Esophagus squamous epithelium (tissue), 5 donors: ENCODE results near the gene BTG2. TPM values are rescaled to one million over a fixed set of nuclear protein-coding genes. Genes with fewer than 3 reads are reported as not detected.
"Not testable (repeated sequence)": the region's sequence is repeated elsewhere in the genome, so short reads cannot be mapped to it uniquely, and the experiment has no call there.

ENCODE experiments used
- DNase-seq: peaks from one replicate; lab custom pipeline; 2025; lab: John Stamatoyannopoulos, UW
- H3K27ac ChIP-seq, 4 donors: fragments of 200-600 bp; sonication (generic); one replicate each; pipeline ENCODE4 v1.5.1; 2016 to 2019; ENCODE audit warnings: mild to moderate bottlenecking in 1 of 4
- H3K27me3 ChIP-seq, 4 donors: fragments of 200-600 bp; sonication (generic); 1 replicate in 3 of 4; 2 replicates in 1 of 4; pipeline versions ENCODE4 v1.5.1 to v1.6.0; 2017 to 2021; ENCODE audit warnings: antibody characterized with exemption in 1 of 4
- H3K36me3 ChIP-seq, 3 donors: fragments of 200-600 bp; sonication (generic); one replicate each; pipeline ENCODE4 v1.5.1; 2016 to 2019
- H3K4me1 ChIP-seq, 3 donors: fragments of 200-600 bp; sonication (generic); one replicate each; pipeline ENCODE4 v1.5.1; 2017 to 2019
- H3K4me3 ChIP-seq, 4 donors: fragments of 200-600 bp; sonication (generic); 1 replicate in 3 of 4; 2 replicates in 1 of 4; pipeline ENCODE4 v1.5.1; 2016 to 2019; ENCODE audit warnings: mild to moderate bottlenecking in 2 of 4, moderate library complexity in 1 of 4
- H3K9me3 ChIP-seq, 3 donors: fragments of 200-600 bp; sonication (generic); one replicate each; pipeline ENCODE4 v1.5.1; 2016 to 2019
- POLR2A ChIP-seq, 4 donors: fragments of 450-650 bp; IDR thresholded peaks; one replicate each; pipeline ENCODE4 v1.6.1; 2017; ENCODE audit warnings: antibody characterized with exemption in 4 of 4, mild to moderate bottlenecking in 4 of 4, moderate library complexity in 3 of 4
- WGBS, 2 donors: methylation state at CpG; one replicate each; pipeline ENCODE4 v1.1.5; 2018; 5-methylcytosine and 5-hydroxymethylcytosine counted together
- intact Hi-C: fragments of 100-400 bp; cut with DNase I; formaldehyde crosslinking; loops from one replicate; pipeline ENCODE4 v1.15.0; 2022
- total RNA-seq, 4 donors: library from RNA; depleted of rRNA; stranded (reverse); fragments of >200 nt; gene quantifications; one replicate each; pipeline ENCODE4 v1.1.0, GENCODE V29; 2016
- TF ChIP-seq, protein P1 (sequence below), 6 experiments: fragments of 450-650 bp in 4 of 6; fragments of 200-600 bp in 2 of 6; sonication (generic) in 2 of 6; IDR thresholded peaks; one replicate each; pipeline ENCODE4 v1.5.1; 2016 to 2019; ENCODE audit warnings: antibody characterized with exemption in 6 of 6, mild to moderate bottlenecking in 4 of 6, moderate library complexity in 4 of 6
- donor health status: DM: yes; HTN: yes; CAD: no.

Gene BTG2
- total RNA-seq, 4 donors from 2014 or later, result 29.7 to 46.2 (median 41.3) TPM

DNA sequence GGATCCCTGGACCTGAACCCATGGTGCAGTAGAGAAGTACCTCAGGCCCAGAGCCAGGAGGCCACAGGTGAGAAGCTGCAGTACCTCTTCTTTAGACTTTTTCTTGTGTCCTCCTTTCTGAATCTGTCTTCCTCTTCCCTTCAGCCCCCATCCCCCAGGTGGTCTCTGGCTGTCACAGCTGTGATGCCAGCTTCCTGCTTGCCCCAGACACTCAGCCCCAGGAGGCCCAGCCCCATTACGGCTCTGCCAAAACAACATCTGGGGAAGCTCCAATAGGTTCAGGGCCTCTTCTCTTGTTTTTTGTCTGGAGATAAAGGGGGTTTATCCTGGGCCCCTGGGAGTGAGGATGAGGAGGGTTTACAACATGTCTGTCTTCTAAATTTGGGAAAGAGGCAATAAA, 9.5 kb upstream of the BTG2 start:
- Histone ChIP-seq H3K9me3 (no peaks in the 10 kb centered on the region), H3K27me3 (no peaks in the 10 kb centered on the region), H3K27ac (no peak overlapping the region), H3K36me3 (no peaks in the 10 kb centered on the region), H3K4me3 (no peak overlapping the region), H3K4me1 (peaks cover 4 to 19% (median 9%) of the 10 kb centered on the region in 3 donors)
- 46 to 100% methylated on average over 1 of the region's 1 CpG for whole genome bisulfite sequencing, 2 donors
- intact Hi-C loops, result no loop called here
- TF ChIP-seq, protein P1, sequence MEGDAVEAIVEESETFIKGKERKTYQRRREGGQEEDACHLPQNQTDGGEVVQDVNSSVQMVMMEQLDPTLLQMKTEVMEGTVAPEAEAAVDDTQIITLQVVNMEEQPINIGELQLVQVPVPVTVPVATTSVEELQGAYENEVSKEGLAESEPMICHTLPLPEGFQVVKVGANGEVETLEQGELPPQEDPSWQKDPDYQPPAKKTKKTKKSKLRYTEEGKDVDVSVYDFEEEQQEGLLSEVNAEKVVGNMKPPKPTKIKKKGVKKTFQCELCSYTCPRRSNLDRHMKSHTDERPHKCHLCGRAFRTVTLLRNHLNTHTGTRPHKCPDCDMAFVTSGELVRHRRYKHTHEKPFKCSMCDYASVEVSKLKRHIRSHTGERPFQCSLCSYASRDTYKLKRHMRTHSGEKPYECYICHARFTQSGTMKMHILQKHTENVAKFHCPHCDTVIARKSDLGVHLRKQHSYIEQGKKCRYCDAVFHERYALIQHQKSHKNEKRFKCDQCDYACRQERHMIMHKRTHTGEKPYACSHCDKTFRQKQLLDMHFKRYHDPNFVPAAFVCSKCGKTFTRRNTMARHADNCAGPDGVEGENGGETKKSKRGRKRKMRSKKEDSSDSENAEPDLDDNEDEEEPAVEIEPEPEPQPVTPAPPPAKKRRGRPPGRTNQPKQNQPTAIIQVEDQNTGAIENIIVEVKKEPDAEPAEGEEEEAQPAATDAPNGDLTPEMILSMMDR (IDR thresholded peaks at IDR 0.05), result no peak
- no peak for TF ChIP-seq POLR2A (IDR thresholded peaks at IDR 0.05)
- no peak for DNase-seq

GRCh38 chr1:203296460-203297073, 8.8 kb upstream of the BTG2 start:
- DNase-seq, result no peak
- 87 to 90% methylated on average over 2 to 5 of the region's 7 CpGs for WGBS, 2 donors
- Histone ChIP-seq H3K4me1 (peaks cover 0 to 19% (median 7%) of the 10 kb centered on the region in 3 donors), H3K27me3 (no peaks in the 10 kb centered on the region), H3K9me3 (no peaks in the 10 kb centered on the region), H3K4me3 (no peak overlapping the region), H3K36me3 (no peaks in the 10 kb centered on the region), H3K27ac (no peak overlapping the region)
- no peak for TF ChIP-seq POLR2A (IDR thresholded peaks at IDR 0.05)
- TF ChIP-seq, protein P1 (IDR thresholded peaks at IDR 0.05), result no peak
- intact Hi-C loops, result no loop called here

DNA sequence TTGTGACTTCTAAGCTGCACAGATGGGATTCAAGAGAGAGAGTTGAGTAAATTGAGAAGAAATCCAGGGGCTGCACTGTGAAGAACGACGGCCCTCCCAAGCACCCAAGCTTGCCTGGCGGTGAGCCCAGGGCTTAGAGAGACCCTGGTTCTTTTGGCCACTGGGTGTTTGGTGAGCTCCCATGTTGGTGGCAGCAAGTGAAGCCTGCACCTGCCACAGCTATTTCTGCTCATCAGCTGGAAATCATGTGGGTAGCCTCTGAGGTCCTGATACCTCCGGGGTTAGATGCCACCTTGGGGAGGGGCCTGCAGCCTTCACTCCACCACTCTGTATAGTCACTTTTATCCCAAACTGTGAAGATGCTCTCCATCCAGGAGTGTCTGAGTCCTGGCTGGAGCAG, 6.2 kb upstream of the BTG2 start:
- peaks cover under 1 to 32% (median 6%) of the 10 kb centered on the region in 3 donors for H3K4me1 ChIP-seq
- H3K4me3 ChIP-seq, result no peak overlapping the region
- H3K27ac ChIP-seq, result peak overlapping the region in 1 of 4 donors; percentile 20
- intact Hi-C loops, result no loop called here
- no peaks in the 10 kb centered on the region for H3K36me3 ChIP-seq
- H3K27me3 ChIP-seq, result no peaks in the 10 kb centered on the region
- DNase-seq, result no peak
- no peaks in the 10 kb centered on the region for H3K9me3 ChIP-seq
- TF ChIP-seq, protein P1 (IDR thresholded peaks at IDR 0.05), result no peak
- no peak for TF ChIP-seq POLR2A (IDR thresholded peaks at IDR 0.05)
- WGBS, 2 donors, result 80 to 92% methylated on average over 2 to 4 of the region's 4 CpGs

DNA sequence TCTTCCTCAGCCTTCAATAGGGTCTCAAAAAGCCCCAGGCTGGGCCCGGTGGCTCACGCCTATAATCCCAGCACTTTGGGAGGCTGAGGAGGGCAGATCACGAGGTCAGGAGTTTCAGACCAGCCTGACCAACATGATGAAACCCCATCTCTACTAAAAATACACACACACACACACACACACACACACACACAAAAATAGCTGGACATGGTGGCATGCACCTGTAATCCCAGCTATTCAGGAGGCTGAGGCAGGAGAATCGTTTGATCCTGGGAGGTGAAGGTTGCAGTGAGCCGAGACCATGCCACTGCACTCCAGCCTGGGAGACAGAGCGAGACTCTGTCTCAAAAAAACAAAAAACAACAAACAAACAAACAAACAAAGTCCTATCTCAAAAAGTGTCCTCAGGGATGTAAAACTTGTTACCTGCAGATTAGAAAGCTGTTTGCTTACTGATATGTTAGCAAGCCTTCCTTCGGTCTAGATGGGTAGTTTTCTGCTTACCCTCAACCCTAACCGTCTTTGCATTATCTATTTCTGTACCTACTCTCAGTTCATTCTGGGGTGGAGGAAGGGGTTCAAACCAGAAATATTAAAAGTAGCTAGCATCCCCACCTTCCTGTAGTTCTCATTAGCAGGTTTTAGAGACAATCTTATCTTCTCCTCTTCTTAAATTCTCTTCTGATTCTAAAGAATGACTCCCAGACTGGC, 5.4 kb upstream of the BTG2 start:
- H3K9me3 ChIP-seq, intact Hi-C loops, DNase-seq, H3K4me3 ChIP-seq, H3K36me3 ChIP-seq, H3K27me3 ChIP-seq: not testable (repeated sequence)
- 81 to 82% methylated on average over 6 to 8 of the region's 8 CpGs for WGBS, 2 donors
- H3K4me1 ChIP-seq, result peaks cover 7 to 39% (median 10%) of the 10 kb centered on the region in 3 donors
- H3K27ac ChIP-seq, result peak overlapping the region in 2 of 4 donors; percentile 72 to 76

DNA sequence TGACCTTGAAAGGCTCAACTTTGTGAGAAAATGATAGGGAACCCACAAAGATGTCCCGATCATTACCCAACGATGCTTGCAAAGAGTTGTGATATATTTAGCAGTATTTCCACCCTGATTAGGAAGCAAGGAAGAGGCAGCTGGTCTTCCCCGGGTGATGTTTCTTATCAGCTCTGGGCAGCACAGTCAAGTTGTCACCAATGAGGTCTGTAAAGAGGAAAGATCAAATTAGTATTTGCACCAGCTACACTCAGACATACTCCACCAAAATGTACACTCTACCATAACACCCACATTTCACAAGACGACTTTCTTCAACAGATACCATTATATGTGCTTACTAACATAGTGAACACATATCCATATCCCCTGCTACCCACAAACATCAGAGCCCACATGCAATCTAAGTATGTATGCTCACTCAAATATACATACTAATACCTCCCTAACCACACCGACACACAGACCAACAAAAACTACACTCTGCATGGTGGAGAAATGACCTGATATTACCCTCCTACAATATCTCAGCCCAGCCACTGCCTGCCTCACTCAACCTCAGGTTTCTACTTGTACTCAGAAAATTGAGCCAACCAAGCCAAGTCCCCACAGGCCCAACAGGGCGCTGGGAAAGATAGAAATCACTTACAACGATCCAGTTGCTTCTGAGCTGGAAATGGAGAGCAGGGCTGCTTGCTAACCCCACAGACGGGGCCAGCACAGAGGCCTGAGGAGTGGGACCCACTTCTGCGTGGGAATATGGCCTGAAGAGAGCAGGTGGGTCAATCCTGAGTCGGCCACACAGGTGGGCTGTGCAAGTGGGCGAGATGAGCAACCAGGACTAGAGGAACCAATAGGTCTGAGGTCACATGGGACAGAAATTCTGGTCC, 4.6 kb upstream of the BTG2 start:
- Histone ChIP-seq H3K27ac (peak overlapping the region; percentile 70 to 76 (median 73)), H3K36me3 (no peaks in the 10 kb centered on the region), H3K27me3 (no peaks in the 10 kb centered on the region), H3K4me1 (peaks cover 9 to 41% (median 11%) of the 10 kb centered on the region in 3 donors), H3K9me3 (no peaks in the 10 kb centered on the region), H3K4me3 (no peak overlapping the region)
- TF ChIP-seq, protein P1 (IDR thresholded peaks at IDR 0.05), result no peak
- TF ChIP-seq POLR2A (IDR thresholded peaks at IDR 0.05), result no peak
- 60 to 62% methylated on average over 9 of the region's 11 CpGs for WGBS, 2 donors
- DNase-seq, result no peak
- intact Hi-C loops, result no loop called here
